ENCODE data around the gene MICAL3.

The MICAL3 gene

DNA sequence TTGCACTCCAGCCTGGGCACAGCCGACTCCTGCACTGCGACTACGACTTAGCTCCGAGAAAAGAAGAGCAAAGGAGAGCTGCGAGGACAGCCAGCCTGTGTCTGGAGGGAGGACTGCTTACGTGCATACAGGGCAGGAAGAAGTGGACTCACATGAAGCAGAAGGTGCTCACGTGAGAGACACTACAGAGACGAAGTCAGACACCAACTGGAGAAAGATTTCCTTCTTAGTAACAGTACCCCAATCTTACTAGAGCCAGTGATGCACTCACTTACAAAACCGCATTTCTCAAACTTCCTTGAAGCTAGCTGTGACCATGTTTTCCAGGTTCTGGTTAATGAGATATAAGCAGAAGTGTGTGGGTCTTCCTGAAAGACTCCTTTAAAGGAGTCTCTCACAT, 67.7 kb downstream of the MICAL3 start:
- TF ChIP-seq ARNTL (CRISPR knock-in tag; IDR thresholded peaks at IDR 0.05; ENCODE audit: borderline replicate concordance, low read depth) (no peak), TOX (CRISPR knock-in tag; IDR thresholded peaks at IDR 0.05; ENCODE audit: borderline replicate concordance) (no peak), RARB (CRISPR knock-in tag; IDR thresholded peaks at IDR 0.05) (no peak), SNAI2 (CRISPR knock-in tag; IDR thresholded peaks at IDR 0.05) (no peak), ZC3H10 (CRISPR knock-in tag; IDR thresholded peaks at IDR 0.05) (no peak)
- TF ChIP-seq, protein P1, sequence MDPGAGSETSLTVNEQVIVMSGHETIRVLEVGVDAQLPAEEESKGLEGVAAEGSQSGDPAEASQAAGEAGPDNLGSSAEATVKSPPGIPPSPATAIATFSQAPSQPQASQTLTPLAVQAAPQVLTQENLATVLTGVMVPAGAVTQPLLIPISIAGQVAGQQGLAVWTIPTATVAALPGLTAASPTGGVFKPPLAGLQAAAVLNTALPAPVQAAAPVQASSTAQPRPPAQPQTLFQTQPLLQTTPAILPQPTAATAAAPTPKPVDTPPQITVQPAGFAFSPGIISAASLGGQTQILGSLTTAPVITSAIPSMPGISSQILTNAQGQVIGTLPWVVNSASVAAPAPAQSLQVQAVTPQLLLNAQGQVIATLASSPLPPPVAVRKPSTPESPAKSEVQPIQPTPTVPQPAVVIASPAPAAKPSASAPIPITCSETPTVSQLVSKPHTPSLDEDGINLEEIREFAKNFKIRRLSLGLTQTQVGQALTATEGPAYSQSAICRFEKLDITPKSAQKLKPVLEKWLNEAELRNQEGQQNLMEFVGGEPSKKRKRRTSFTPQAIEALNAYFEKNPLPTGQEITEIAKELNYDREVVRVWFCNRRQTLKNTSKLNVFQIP (CRISPR knock-in tag; IDR thresholded peaks at IDR 0.05; ENCODE audit: borderline replicate concordance, low read depth): no peak
- TF ChIP-seq, protein P2, sequence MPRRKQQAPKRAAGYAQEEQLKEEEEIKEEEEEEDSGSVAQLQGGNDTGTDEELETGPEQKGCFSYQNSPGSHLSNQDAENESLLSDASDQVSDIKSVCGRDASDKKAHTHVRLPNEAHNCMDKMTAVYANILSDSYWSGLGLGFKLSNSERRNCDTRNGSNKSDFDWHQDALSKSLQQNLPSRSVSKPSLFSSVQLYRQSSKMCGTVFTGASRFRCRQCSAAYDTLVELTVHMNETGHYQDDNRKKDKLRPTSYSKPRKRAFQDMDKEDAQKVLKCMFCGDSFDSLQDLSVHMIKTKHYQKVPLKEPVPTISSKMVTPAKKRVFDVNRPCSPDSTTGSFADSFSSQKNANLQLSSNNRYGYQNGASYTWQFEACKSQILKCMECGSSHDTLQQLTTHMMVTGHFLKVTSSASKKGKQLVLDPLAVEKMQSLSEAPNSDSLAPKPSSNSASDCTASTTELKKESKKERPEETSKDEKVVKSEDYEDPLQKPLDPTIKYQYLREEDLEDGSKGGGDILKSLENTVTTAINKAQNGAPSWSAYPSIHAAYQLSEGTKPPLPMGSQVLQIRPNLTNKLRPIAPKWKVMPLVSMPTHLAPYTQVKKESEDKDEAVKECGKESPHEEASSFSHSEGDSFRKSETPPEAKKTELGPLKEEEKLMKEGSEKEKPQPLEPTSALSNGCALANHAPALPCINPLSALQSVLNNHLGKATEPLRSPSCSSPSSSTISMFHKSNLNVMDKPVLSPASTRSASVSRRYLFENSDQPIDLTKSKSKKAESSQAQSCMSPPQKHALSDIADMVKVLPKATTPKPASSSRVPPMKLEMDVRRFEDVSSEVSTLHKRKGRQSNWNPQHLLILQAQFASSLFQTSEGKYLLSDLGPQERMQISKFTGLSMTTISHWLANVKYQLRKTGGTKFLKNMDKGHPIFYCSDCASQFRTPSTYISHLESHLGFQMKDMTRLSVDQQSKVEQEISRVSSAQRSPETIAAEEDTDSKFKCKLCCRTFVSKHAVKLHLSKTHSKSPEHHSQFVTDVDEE (CRISPR knock-in tag; IDR thresholded peaks at IDR 0.05): no peak
- TF ChIP-seq, protein P3, sequence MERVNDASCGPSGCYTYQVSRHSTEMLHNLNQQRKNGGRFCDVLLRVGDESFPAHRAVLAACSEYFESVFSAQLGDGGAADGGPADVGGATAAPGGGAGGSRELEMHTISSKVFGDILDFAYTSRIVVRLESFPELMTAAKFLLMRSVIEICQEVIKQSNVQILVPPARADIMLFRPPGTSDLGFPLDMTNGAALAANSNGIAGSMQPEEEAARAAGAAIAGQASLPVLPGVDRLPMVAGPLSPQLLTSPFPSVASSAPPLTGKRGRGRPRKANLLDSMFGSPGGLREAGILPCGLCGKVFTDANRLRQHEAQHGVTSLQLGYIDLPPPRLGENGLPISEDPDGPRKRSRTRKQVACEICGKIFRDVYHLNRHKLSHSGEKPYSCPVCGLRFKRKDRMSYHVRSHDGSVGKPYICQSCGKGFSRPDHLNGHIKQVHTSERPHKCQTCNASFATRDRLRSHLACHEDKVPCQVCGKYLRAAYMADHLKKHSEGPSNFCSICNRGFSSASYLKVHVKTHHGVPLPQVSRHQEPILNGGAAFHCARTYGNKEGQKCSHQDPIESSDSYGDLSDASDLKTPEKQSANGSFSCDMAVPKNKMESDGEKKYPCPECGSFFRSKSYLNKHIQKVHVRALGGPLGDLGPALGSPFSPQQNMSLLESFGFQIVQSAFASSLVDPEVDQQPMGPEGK (CRISPR knock-in tag; IDR thresholded peaks at IDR 0.05; ENCODE audit: borderline replicate concordance): no peak
- TF ChIP-seq, protein P4, sequence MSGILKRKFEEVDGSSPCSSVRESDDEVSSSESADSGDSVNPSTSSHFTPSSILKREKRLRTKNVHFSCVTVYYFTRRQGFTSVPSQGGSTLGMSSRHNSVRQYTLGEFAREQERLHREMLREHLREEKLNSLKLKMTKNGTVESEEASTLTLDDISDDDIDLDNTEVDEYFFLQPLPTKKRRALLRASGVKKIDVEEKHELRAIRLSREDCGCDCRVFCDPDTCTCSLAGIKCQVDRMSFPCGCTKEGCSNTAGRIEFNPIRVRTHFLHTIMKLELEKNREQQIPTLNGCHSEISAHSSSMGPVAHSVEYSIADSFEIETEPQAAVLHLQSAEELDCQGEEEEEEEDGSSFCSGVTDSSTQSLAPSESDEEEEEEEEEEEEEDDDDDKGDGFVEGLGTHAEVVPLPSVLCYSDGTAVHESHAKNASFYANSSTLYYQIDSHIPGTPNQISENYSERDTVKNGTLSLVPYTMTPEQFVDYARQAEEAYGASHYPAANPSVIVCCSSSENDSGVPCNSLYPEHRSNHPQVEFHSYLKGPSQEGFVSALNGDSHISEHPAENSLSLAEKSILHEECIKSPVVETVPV (CRISPR knock-in tag; IDR thresholded peaks at IDR 0.05): no peak
- ATAC-seq: no peak

DNA sequence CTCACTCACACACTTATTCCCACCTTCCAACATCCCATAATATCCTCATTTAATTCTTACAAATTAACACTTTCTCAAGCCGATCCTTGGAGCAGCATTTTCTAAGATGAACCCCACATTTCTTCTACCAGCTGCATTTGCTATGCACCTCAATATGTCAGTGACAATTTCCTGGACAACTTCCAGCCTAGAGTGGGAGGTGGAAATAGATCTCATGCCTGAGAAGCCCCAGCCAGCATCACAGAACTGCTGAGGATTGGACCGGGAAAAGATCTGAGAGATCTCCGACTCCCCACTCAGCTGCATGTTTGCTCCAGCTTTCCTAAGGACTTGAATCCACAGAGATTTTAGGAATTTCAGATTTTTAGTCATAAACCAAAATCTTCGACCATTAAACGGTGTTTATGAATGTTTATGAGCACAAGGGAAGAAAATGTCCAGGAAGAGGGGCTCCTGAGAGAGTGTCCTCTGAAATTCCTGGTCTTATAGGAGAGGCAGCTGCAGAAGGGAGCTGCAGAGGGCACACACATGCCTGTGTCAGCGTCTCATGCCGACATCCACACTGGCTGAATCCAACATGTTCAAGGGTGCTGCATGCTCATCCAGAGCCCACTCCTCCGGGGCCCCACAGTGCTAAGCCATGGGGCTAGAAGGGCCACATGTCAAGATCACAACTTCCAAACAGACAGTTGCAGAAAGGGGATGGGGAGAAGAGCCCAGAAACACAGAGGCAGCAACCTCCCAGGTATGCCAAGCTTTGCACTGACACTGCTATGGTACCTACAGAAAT, 68.6 kb downstream of the MICAL3 start:
- no peak for ATAC-seq
- TF ChIP-seq OSR1 (CRISPR knock-in tag; IDR thresholded peaks at IDR 0.05) (no peak), ZC3H10 (CRISPR knock-in tag; IDR thresholded peaks at IDR 0.05) (no peak), BACH2 (CRISPR knock-in tag; IDR thresholded peaks at IDR 0.05; ENCODE audit: borderline replicate concordance) (no peak), TCF4 (CRISPR knock-in tag; IDR thresholded peaks at IDR 0.05; ENCODE audit: borderline replicate concordance) (no peak), ESRRG (CRISPR knock-in tag; IDR thresholded peaks at IDR 0.05) (no peak)

DNA sequence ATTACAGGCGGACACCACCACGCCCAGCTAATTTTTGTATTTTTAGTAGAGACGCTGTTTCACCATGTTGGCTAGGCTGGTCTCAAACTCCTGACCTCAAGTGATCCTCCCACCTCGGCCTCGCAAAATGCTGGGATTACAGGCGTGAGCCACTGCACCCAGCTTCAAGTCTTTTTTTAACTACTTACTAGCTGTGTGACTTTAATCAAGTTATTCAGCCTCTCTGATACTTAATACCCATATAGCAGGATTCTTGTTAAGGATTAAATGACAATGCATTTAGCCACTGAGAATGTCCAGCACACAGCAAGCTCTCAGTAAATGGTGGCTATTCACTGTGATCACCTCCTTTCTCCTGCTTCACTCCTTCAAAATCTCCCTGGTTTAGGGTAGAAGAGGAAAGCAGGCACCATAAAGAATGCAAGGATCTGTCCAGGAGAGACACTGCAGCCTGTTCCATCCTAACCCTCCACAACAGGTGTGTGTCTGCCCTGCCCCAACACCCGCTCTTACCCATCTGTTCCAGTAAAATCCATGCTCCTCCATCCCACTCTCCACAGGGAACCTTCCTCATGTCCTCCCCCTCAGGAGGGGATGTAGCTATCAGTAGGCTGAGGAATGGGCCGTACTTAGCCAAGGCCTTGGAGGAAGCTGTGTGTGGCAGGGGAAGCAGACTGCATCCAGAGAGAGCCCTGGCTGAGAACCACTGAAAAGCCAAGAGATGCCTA, 69.3 kb downstream of the MICAL3 start:
- TF ChIP-seq, protein P1 (CRISPR knock-in tag; IDR thresholded peaks at IDR 0.05; ENCODE audit: borderline replicate concordance, low read depth): no peak
- TF ChIP-seq ZFP30 (CRISPR knock-in tag; IDR thresholded peaks at IDR 0.05): no peak
- no peak for TF ChIP-seq ISL1 (CRISPR knock-in tag; IDR thresholded peaks at IDR 0.05)
- TF ChIP-seq, protein P5, sequence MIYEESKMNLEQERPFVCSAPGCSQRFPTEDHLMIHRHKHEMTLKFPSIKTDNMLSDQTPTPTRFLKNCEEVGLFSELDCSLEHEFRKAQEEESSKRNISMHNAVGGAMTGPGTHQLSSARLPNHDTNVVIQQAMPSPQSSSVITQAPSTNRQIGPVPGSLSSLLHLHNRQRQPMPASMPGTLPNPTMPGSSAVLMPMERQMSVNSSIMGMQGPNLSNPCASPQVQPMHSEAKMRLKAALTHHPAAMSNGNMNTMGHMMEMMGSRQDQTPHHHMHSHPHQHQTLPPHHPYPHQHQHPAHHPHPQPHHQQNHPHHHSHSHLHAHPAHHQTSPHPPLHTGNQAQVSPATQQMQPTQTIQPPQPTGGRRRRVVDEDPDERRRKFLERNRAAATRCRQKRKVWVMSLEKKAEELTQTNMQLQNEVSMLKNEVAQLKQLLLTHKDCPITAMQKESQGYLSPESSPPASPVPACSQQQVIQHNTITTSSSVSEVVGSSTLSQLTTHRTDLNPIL (CRISPR knock-in tag; IDR thresholded peaks at IDR 0.05; ENCODE audit: low read depth): no peak
- no peak for TF ChIP-seq RARB (CRISPR knock-in tag; IDR thresholded peaks at IDR 0.05)
- no peak for TF ChIP-seq ESRRG (CRISPR knock-in tag; IDR thresholded peaks at IDR 0.05)
- no peak for TF ChIP-seq CSDC2 (CRISPR knock-in tag; IDR thresholded peaks at IDR 0.05)
- ATAC-seq: 0 out of 3 replicates have a peak, but pooled peaks have one; percentile 10
